ENCODE results near the gene TPBG.

The TPBG gene, protein sequence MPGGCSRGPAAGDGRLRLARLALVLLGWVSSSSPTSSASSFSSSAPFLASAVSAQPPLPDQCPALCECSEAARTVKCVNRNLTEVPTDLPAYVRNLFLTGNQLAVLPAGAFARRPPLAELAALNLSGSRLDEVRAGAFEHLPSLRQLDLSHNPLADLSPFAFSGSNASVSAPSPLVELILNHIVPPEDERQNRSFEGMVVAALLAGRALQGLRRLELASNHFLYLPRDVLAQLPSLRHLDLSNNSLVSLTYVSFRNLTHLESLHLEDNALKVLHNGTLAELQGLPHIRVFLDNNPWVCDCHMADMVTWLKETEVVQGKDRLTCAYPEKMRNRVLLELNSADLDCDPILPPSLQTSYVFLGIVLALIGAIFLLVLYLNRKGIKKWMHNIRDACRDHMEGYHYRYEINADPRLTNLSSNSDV

DNA sequence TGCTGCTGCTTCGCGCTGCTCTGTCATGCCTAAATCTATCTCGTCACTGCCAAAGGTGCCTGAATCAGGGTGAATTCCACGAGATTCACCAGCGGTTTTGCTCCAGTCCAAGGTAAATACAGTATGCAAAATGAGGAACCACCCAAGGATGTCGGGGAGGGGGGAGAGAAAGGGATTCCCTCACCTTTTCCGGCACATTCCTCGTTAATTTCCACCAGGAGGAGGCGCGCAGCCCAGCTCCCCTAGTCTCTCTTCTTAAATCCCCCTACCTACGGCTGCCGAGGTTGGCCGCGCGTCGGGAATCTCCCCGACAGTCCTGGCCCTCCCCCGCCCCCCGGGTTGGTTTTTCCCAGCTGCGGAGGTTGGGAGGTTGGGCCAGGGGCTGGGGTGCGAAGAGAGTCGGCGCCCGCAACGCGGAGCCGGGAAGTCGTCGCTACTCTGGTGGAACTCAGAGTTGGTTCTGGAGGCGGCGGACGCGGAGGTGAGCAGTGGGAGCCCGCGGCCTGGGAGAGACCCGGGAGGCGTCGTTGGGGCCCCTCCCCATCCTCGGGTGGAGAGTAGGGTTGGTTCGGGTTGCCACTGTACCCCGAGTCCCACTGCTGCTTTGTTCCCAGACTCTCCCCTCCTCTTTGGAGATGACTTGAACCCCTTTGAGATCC lies at the start of gene TPBG:
Gene TPBG (plus strand): TSS at position 390 of the 659 bp plus-strand sequence. CDS start 1,145 bp downstream, outside the sequence.
- peak; percentile 83 for DNase-seq

GRCh38 chr6:82322386-82322785 lies 41.2 kb upstream of the TPBG start:
- DNase-seq = no peak

GRCh38 chr6:82329766-82330165 lies 33.9 kb upstream of the TPBG start:
- DNase-seq = no peak

DNA sequence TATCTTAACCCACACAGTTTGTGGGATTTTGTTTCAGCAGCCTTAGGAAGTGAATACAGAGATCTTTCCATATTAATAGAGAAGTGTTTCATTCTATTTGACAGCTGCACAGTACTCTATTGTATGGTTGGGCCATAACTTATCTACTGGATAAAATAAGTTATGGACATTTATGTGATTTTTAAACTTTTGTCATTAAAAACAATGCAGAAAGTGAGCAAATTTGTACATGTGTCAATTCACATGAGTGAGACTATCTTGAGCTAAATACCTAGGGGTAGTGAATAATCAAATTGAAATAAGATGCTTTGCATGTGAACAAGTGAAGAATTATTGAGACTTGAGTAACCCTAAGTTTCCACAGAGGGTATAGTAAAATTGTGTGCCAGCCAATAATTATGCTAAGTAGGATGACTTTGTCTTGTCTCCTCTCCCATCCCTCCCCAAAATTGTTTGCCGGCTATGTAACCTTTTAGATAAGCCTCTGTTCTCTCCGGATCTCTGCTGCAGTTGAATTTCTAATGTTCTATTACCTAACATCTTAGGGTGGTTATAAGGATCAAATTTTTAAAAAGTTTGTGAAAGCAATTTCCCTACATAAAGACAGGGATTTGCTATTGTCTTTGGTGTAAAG lies 33.3 kb upstream of the TPBG start:
- no peak for DNase-seq

DNA sequence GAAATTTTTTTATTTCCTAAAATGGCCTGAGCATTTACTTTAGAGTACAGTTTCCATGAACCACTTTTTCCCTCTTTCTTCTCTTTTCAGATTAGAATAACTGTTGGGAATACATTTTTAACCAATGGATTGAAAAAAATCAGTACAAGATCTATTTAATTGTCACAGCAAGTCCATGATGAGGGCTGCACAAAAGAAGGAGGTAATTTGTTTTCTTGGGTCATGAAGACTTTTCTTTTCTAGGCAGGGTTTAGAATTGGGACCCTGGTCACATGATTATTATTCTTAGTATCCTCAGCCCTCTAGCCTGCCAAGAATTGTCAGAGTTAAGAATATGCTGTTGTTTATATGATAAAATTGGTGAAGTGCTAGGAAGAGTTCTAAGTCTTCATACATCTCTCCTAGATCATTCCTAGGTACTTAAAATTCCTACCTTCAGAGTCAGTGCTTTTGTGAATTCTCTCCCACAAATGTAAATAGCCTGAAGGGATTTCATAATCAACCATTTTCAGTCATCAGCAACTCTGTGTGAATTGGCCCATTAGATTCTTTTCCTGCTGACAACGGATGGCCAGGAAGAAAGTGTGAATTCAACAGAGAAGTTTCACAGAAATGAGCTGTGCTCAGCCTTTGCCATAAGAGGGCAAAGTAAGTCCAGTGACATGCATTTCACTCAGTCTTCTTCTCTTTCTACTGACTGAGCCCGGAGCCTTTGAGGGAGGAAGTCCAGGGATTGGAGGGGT lies 32.4 kb upstream of the TPBG start:
- no peak for DNase-seq

DNA sequence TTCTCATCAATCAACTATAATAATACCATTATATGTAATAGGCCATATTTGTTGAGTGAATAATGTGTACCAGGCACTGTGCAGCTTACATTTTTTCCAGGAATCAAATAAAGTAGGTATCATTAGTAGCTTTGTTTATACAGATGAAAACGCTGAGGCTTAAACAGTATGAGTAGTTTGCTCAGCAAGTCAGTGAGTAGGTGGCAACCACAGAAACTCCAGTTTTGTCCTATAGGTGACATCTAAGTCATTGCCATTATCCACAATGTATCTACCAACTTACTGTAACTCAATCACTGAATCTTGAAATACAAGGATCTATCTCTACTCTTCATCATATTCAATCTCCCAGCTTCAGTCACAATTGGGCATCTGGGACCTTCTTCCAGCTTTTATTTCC lies 29.8 kb upstream of the TPBG start:
- DNase-seq = no peak

DNA sequence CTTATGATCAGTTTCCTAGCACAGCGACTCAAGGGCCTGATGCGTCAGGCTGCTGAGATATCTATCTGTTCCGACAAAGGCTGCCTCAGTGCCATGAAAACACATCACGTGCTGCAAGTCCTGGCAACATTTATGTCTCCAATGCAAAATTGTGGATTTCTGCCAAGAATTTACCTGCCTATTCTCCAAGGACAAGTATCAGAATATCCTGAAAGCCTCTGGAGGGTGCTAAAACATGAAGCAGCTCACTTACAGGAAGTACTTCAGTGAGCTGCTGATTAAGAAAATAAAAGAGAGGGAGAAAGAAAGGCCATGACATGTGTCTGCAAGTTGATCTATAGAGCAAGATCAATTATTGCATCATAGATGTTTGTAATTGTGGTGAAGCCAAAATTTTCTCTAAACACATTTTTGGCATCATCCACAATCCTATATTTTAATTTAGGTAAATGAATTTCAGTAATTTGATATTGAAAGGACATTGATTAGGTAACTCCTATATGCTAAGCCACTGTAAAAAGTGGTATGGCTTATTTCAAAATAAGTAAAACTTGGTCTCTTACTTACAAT lies 25.8 kb upstream of the TPBG start:
- DNase-seq = no peak

GRCh38 chr6:82348130-82348529 lies 15.5 kb upstream of the TPBG start:
- DNase-seq = no peak

GRCh38 chr6:82353848-82354247 lies 9.8 kb upstream of the TPBG start:
- DNase-seq = no peak

DNA sequence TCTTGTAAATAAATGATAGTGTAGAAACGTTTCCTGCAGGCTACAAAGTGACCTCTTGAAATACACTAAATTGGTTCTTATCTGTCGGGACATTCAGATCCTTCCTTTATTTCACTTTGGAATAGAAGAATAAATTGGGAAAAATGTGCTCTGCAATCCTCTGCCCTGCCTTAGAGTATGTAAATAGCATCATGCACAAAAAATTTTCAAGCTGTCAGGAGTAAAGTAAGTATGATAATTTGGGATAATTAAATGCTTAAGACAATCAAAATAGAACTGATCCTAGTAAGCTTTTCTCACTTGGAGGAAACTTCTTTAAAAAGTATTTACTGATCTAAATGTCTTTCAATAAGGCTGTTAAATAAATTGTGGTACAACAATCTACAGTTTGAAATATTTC lies 3.1 kb upstream of the TPBG start:
- no peak for DNase-seq

- DNase-seq = no peak
Observed at GRCh38 chr6:82361631-82362030, 2.0 kb upstream of the TPBG start.

DNA sequence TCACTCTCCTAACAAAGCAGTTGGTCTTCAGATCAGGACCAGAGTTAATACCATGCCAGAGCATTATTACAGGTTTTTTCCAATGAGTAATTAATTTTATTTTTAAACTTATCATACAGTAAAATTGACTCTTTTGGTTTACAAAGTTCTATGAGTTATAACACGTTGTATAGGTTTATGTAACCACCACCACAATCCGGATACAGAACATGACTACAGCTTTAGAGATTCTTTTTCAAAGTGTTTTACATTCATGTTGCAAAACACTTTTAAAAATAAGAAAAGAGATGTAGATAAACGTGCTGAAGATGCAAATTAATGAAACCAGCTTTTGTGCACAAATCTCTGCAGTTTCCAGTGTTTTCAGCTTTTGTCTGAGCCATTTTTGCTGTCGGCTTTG lies 1.5 kb upstream of the TPBG start:
- DNase-seq = no peak

DNA sequence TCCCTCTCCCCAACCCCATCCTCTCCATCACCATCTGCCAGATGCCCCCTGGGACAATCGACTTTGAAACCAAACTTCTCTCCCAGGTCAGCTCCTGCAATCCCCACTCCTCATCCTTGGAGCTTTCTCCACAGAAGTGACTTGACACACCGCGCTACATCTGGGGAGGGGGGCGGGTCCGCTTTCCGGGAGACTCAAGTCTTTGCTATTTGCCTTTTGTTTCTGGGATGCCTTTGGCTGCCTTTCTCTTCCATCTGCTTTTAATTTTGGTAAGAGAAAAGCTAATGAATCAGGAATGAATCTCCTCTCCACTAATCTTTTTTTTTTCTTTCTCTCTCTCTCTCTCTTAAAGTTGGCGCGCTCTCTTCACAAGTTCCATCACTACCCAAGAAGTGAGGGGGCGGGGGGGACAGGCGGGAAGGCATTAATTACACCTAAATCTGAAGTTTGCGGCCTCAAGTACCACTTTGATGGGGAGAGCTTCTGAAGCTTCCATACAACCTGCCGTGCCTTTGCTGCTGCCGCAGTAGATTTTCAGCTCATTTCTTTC lies 664 bp upstream of the TPBG start:
- DNase-seq = peak; percentile 75

GRCh38 chr6:82364087-82365015 lies 734 bp downstream of the TPBG start:
- peak; percentile 85 for DNase-seq

DNA sequence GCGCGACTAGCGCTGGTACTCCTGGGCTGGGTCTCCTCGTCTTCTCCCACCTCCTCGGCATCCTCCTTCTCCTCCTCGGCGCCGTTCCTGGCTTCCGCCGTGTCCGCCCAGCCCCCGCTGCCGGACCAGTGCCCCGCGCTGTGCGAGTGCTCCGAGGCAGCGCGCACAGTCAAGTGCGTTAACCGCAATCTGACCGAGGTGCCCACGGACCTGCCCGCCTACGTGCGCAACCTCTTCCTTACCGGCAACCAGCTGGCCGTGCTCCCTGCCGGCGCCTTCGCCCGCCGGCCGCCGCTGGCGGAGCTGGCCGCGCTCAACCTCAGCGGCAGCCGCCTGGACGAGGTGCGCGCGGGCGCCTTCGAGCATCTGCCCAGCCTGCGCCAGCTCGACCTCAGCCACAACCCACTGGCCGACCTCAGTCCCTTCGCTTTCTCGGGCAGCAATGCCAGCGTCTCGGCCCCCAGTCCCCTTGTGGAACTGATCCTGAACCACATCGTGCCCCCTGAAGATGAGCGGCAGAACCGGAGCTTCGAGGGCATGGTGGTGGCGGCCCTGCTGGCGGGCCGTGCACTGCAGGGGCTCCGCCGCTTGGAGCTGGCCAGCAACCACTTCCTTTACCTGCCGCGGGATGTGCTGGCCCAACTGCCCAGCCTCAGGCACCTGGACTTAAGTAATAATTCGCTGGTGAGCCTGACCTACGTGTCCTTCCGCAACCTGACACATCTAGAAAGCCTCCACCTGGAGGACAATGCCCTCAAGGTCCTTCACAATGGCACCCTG lies 1.6 kb downstream of the TPBG start:
- peak; percentile 71 for DNase-seq

DNA sequence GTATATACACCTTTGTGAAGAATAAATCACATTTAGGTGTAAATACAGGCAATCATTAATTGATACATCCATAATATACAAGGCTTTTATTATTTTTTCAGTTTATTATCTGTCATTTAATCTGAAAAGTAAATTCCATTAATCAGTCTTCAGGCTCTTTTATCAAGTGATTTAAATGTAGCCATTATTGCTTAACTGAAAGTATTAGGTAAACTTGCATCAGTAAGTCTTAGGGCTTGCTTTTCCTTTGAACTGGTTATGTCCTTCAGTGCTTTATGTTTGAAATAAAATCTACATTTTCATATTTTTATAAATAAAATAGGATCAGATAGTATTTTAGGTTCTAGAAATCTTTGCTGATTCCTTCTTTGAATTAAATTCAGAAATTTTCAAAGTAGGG lies 4.1 kb downstream of the TPBG start:
- no peak for DNase-seq

GRCh38 chr6:82370788-82371187 lies 7.2 kb downstream of the TPBG start:
- DNase-seq = no peak

DNA sequence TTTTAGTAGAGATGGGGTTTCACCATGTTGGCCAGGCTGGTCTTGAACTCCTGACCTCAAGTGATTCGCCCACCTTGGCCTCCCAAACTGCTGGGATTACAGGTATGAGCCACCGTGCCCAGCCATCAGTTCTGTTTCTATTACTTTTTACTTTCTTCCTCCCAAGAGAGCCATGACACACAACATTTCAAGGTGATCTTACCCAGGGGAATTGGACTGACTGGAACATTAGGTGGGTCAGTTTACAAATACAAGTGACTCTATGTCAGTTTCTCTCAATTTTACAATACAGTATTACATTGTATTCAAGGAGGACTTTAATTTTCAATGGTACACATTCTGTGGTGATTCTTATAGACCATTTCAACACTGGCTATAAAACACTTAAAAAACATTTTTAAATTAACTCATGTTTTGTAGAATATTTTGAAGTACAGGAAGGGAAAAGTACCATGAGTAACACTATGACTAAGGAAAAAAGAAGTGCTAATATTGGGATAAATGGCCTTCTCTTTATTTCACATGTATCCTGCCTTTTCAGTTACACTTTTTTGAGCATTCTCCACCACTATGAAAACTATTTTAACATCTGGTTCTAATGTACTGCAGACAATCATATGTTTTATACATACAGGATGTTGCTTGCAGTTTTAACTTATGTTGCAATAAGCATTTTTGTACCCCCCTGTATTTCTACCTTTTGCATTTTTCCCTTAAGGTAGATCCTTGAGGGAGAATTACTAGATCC lies 8.4 kb downstream of the TPBG start:
- no peak for DNase-seq

DNA sequence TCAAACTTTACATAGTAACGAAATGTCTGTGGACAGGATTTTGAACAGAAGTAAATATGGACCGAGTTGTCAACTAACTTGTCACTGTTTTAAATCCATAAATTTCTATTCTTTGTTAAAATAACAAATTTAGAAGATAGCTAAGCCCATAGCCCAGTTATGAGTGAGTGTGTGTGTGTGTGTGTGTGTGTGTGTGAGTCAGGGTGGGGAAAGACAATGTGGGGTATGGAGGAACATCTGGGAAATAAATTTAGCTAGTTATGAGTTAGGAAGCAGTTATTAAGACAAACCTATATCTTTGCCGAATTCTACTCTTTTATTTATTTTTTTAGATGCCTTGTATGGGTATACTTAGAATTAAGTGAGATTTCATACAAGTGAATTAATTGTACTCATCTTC lies 9.0 kb downstream of the TPBG start:
- no peak for DNase-seq

- DNase-seq = no peak
Observed at GRCh38 chr6:82374516-82374915, 10.9 kb downstream of the TPBG start.
